ENCODE results near the gene RRAS2. TPM values are rescaled to one million over a fixed set of nuclear protein-coding genes. Genes with fewer than 3 reads are reported as not detected.
"Not testable (repeated sequence)": the region's sequence is repeated elsewhere in the genome, so short reads cannot be mapped to it uniquely, and the experiment has no call there.

The RRAS2 gene
- total RNA-seq, 1 donor from 2014 or later, result 51.9 TPM

GRCh38 chr11:14345668-14346067, 13.3 kb downstream of the RRAS2 start:
- Mint-ChIP-seq H3K27ac (no peak overlapping the region), H3K27me3 (ENCODE audit: low read depth) (no peaks in the 10 kb centered on the region), H3K36me3 (peaks cover 35% of the 10 kb centered on the region), H3K4me1 (peaks cover 11% of the 10 kb centered on the region), H3K4me3 (no peak overlapping the region), H3K9me3 (peaks cover 43% of the 10 kb centered on the region)
- no peak for TF ChIP-seq CTCF (IDR thresholded peaks at IDR 0.05; ENCODE audit: unreplicated experiment)
- no peak for DNase-seq (ENCODE audit: low spot score in 2 of 2, unreplicated experiment in 2 of 2)

GRCh38 chr11:14345016-14345415, 14.0 kb downstream of the RRAS2 start:
- peaks cover 31% of the 10 kb centered on the region for H3K36me3 Mint-ChIP-seq
- H3K4me3 Mint-ChIP-seq; H3K27me3 Mint-ChIP-seq (ENCODE audit: low read depth); H3K27ac Mint-ChIP-seq; DNase-seq (ENCODE audit: low spot score in 2 of 2, unreplicated experiment in 2 of 2): not testable (repeated sequence)
- H3K9me3 Mint-ChIP-seq, result peaks cover 38% of the 10 kb centered on the region
- H3K4me1 Mint-ChIP-seq, result peaks cover 13% of the 10 kb centered on the region

- H3K4me3 Mint-ChIP-seq, result no peak overlapping the region
- peaks cover 21% of the 10 kb centered on the region for H3K9me3 Mint-ChIP-seq
- TF ChIP-seq CTCF (IDR thresholded peaks at IDR 0.05; ENCODE audit: unreplicated experiment), result no peak
- no peaks in the 10 kb centered on the region for H3K27me3 Mint-ChIP-seq (ENCODE audit: low read depth)
- peaks cover 17% of the 10 kb centered on the region for H3K36me3 Mint-ChIP-seq
- H3K4me1 Mint-ChIP-seq, result peaks cover 13% of the 10 kb centered on the region
- no peak overlapping the region for H3K27ac Mint-ChIP-seq
- no peak for DNase-seq (ENCODE audit: low spot score in 2 of 2, unreplicated experiment in 2 of 2)
These were observed 16.1 kb downstream of the RRAS2 start for GRCh38 chr11:14342906-14343305.

- no peaks in the 10 kb centered on the region for H3K27me3 Mint-ChIP-seq (ENCODE audit: low read depth)
- peaks cover 26% of the 10 kb centered on the region for H3K9me3 Mint-ChIP-seq
- H3K27ac Mint-ChIP-seq, result no peak overlapping the region
- H3K36me3 Mint-ChIP-seq, result peaks cover 20% of the 10 kb centered on the region
- DNase-seq (ENCODE audit: low spot score in 2 of 2, unreplicated experiment in 2 of 2), result no peak
- H3K4me1 Mint-ChIP-seq, result peaks cover 13% of the 10 kb centered on the region
- TF ChIP-seq CTCF (IDR thresholded peaks at IDR 0.05; ENCODE audit: unreplicated experiment), result no peak
- H3K4me3 Mint-ChIP-seq, result no peak overlapping the region
These were observed 17.0 kb downstream of the RRAS2 start for GRCh38 chr11:14341968-14342367.

- Mint-ChIP-seq H3K9me3 (peaks cover 31% of the 10 kb centered on the region), H3K4me3 (no peak overlapping the region)
These were observed 18.3 kb downstream of the RRAS2 start for GRCh38 chr11:14340721-14341120.

GRCh38 chr11:14339356-14339755, 19.6 kb downstream of the RRAS2 start:
- DNase-seq (ENCODE audit: low spot score in 2 of 2, unreplicated experiment in 2 of 2), result no peak
- Mint-ChIP-seq H3K36me3 (peaks cover 16% of the 10 kb centered on the region), H3K27ac (no peak overlapping the region), H3K4me3 (no peak overlapping the region), H3K4me1 (peaks cover 13% of the 10 kb centered on the region), H3K9me3 (peaks cover 20% of the 10 kb centered on the region), H3K27me3 (ENCODE audit: low read depth) (no peaks in the 10 kb centered on the region)
- TF ChIP-seq CTCF (IDR thresholded peaks at IDR 0.05; ENCODE audit: unreplicated experiment), result no peak

More at GRCh38 chr11:14340721-14341120, 18.3 kb downstream of the RRAS2 start:
- H3K27me3 Mint-ChIP-seq (ENCODE audit: low read depth), result no peaks in the 10 kb centered on the region
- no peak overlapping the region for H3K27ac Mint-ChIP-seq
- peaks cover 23% of the 10 kb centered on the region for H3K36me3 Mint-ChIP-seq
- no peak for TF ChIP-seq CTCF (IDR thresholded peaks at IDR 0.05; ENCODE audit: unreplicated experiment)
- DNase-seq (ENCODE audit: low spot score in 2 of 2, unreplicated experiment in 2 of 2), result no peak
- peaks cover 13% of the 10 kb centered on the region for H3K4me1 Mint-ChIP-seq
